Endometrial microvascular endothelial cells (primary cell): ENCODE results near the gene COL23A1. TPM values are rescaled to one million over a fixed set of nuclear protein-coding genes. Genes with fewer than 3 reads are reported as not detected.
"Not testable (repeated sequence)": the region's sequence is repeated elsewhere in the genome, so short reads cannot be mapped to it uniquely, and the experiment has no call there.

ENCODE experiments used
- in situ Hi-C: cut with HindIII; loops from 2 replicates; pipeline ENCODE4 v1.10.0; 2017; ENCODE audit warnings: low sequenced_read_pairs, low pct_unique_long_range_greater_than_20kb; ENCODE audit errors: inconsistent ontology term
- total RNA-seq: library from RNA; depleted of rRNA; stranded (reverse); fragments of >200 nt; gene quantifications from one replicate; pipeline ENCODE4 v1.2.3, GENCODE V29; 2015; ENCODE audit errors: inconsistent ontology term

The COL23A1 gene
- total RNA-seq, 1 donor from 2014 or later: not detected

- in situ Hi-C loops: not testable (repeated sequence)
Measured at GRCh38 chr5:178317727-178318126, 272.5 kb downstream of the COL23A1 start.

DNA sequence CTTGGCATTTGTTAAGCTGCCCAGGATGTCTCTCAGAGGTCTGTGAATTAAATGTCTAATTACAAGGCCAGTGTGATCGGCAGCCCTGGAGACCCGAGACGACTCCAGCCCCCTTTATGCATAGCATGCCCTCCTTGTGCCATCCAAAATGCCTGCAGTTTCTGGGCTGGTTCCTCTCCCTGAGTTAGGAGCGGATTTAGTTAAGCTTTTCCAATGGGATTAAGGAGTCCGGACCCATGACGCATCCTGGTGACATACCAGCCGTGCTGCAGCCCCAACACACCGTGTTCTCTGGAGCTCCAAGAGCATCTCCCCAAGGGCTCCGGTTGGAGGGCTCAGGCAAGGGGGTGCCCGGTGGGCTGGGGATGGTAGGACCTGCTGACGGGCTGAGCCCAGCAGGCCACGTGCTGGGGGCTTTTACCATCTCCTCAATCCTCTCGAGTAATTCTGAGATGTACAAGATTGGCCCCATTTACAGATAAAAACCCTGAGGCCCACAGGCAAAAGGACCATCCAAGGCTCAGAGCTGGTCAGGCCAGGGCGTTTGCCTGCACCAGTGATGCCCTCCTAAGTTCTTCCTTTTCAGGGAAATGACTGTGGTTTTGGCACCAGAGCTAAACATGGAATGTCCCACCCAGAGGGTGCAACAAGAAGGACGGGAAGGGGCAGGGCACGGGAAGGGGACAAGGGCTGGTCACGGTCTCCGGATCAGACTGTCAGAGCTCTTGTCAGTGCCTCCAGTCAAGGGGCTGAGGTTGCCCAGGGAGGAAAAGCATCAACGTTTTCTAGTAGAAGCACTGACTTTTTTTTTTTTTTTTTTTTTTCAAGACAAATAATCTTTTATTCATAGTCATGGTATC is 275.0 kb downstream of the COL23A1 start:
- in situ Hi-C loops: no loop called here

GRCh38 chr5:178314061-178314660 is 276.0 kb downstream of the COL23A1 start:
- in situ Hi-C loops: no loop called here

DNA sequence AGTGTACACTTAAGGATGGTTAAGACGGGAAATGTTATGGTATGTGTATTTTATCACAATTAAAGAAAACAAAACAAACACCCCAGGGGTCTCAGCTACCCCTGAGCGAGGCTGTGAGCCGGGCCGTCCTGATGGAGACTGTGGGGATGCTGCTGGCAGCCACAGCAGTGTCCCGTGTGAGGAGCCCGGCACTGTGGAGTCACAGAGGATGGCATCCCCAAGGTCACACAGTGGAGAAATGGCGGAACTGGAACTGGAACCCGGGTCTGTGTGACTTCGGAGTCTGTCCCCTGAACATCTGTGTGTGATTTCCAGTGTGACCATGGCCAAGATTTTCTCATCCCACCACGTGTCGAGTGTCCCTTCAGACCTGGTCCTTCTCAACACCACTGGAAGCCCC is 276.9 kb downstream of the COL23A1 start:
- in situ Hi-C loops: no loop called here

DNA sequence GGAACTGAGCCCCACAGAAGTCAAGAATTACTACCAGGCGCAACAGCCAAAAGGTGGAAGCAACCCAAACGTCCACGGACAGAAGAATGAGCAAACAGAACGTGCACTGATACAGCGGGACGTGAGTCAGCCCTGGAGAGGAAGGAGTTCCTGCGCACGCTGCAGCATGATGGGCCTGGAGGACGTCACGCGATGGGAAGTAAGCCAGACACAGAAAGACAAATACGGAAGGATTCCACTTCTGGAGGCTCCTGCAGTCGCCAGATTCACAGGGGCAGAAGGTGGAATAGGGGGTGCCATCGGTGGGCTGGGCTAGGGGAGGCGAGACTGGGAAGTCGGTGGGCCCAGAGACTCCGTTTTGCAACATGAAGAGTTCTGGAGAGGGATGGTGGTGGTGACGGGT is 277.3 kb downstream of the COL23A1 start:
- in situ Hi-C loops: no loop called here

DNA sequence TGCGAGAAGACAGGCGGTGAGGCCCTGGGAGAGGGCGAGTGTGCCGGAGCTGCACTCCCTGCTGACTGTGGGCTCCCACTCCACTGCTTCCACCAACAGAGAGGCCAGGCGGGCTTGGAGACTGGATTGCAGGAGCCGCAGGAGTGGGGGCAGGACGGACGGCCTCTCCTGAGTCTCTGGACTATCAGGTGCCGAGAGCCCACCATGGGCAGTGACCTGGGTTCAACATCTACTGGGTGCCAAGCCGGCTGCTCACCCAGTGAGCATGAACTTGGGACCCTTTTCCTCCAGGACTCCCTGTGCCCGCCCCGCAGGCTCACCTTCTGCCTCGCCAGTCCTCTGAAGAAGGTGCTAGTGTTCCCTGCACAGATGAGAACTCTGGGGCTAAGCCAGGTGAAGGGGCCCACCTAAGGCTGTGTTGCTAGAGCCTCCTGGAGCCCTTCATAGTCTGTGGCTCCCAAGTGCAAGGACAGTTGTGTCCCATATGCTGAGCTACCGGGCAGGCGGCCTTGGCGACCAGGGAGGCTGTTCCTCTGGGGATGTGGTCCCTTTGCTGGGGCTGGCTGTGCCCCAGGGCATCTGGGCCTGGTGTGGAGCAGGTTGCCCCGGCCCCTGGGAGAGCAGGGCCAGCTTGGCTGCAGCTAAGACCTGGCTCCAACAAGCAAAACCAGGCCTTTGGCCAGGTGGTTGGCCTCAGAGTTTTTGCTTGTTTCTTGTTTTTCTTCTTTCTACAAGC is 279.9 kb downstream of the COL23A1 start:
- in situ Hi-C loops: no loop called here

- in situ Hi-C loops: no loop called here
Measured at GRCh38 chr5:178309271-178310013, 280.8 kb downstream of the COL23A1 start.

DNA sequence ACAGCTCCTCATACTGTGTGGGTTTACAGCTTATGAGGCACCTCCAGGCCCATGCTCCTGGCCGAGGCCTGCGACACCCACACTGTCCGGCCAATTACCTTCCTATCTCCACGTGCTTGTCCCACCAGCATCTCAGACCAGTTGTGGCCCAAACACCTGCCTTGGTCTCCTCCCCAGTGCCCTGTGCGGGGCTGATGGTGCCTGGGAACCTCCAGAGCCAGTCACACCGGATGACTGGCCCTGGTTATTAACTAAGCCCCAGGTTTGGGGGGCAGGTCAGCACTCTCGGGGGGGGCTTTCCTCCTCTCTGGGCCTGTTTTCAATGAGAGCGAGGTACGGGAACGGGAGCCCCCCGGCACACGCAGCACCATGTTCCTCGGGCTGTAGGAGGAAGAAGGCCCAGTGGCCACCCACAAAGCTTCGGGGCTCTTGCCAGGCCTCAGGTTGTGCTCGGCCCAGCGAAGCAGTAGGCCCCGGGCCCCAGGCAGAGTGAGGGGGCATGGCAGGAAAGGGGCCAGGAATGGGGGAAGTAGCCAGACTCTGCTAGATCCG is 281.6 kb downstream of the COL23A1 start:
- in situ Hi-C loops: no loop called here

DNA sequence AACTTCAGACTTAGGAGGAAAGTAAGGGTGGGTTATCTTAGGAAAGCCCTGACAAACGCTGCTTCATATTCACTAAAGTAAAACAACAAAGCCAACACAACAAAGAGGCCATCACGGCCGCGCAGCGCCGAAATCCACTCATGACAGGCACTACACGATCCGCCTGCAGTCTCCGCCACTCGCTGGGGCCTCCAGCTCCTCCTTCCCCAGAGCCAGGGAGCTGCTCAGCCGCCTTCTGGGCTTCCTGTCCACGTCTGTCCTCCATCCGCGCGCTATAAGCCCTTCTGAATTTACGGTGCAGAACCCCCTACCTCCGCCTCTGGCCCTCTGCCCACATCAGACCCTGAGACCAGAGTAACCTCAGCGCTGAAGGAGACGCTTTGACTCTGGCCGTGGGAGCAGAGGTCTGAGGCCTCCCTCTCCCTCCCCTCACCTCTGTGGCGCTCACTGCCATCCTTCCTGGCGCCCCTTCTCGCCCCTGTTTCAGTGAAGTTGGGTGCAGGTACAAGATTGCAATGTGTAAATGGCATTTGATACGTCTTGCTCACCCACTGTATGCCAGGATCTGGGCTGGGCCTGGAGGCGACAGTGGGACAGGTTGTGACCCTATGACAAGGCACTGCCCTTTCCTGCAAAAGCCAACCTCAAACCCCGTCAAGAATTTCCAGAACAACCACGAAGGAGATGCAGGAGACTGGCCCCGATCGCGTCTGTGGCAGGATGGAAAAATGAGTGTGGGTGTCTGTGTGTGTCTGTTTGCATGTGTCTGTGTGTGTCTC is 282.7 kb downstream of the COL23A1 start:
- in situ Hi-C loops: no loop called here

DNA sequence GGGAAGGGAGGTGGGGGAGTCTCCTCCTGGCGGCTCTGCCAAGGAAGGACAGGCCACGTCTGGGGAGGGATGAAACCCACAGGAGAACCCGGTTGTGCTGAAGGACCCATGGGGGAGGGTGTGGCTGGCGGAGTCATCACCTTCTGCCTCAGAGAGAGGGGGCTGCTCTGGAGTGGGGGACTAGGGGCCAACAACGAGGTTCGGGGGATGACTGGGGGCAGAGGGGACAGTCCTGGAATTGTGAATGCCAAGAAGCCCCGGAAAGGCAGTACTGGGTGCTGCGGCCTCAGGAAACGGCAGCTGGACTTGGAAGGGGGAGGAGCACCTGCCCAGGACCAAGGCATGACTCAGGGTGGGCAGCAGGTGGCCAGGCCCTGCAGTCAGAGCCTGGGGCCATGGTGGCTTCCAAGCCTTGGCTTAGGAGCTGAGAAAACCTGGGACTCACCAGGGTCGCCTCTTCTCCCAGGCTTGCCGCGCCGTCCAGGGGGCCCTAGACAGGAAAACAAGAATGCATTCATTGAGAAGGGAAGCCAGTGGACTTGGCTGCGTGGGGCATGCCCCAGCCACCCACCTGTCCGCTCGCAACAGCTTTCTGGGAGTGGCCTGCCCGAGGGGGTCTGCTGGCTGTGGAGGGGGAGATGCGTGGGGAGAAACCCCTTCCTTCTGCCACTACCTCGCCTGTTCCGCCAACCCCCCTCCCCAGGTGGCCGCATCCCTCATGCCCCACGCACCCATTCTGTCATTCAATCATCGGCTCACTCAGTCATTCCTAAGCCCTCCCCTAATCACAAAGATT is 283.6 kb downstream of the COL23A1 start:
- in situ Hi-C loops: no loop called here

GRCh38 chr5:178305801-178306200 is 284.4 kb downstream of the COL23A1 start:
- in situ Hi-C loops: no loop called here

GRCh38 chr5:178304761-178305645 is 285.2 kb downstream of the COL23A1 start:
- in situ Hi-C loops: no loop called here

- in situ Hi-C loops: no loop called here
Measured at GRCh38 chr5:178304016-178304415, 286.2 kb downstream of the COL23A1 start.

- in situ Hi-C loops: not testable (repeated sequence)
Measured at GRCh38 chr5:178302321-178302720, 287.9 kb downstream of the COL23A1 start.

DNA sequence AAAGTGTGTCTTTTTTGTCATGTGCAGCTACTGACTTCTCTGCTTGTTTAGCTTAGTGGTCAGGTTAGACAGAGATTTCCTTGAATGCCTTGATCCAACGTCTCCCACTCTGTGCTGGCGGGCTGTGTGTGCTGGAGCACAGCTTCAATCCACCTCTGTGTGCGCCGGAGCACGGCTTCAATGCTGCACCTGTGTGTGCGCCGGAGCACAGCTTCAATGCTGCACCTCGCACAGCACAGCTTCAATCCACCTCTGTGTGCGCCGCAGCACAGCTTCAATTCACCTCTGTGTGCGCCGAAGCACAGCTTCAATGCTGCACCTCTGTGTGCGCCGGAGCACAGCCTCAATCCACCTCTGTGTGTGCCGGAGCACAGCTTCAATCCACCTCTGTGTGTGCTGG is 288.6 kb downstream of the COL23A1 start:
- in situ Hi-C loops: no loop called here

GRCh38 chr5:178298283-178298807 is 291.8 kb downstream of the COL23A1 start:
- in situ Hi-C loops: no loop called here
